Brain pericyte (primary cell): ENCODE data around the gene BRDT.
A peak's percentile ranks its signal among the peaks of the same experiment; 100 is the strongest.
"Not testable (repeated sequence)": the region's sequence is repeated elsewhere in the genome, so short reads cannot be mapped to it uniquely, and the experiment has no call there.

Experiments used
- DNase-seq: peaks from one replicate; pipeline ENCODE4 v3.0.0-alpha.2; 2012; ENCODE audit warnings: low read depth, low spot score

The BRDT gene

GRCh38 chr1:91981996-91982609 is 32.9 kb downstream of the BRDT start:
- no peak for DNase-seq

- DNase-seq: no peak
These were observed 44.1 kb downstream of the BRDT start for GRCh38 chr1:91993256-91993655.

GRCh38 chr1:91997607-91998195 is 48.5 kb downstream of the BRDT start:
- DNase-seq: peak; percentile 2

GRCh38 chr1:92004129-92004528 is 54.9 kb downstream of the BRDT start:
- DNase-seq: no peak

GRCh38 chr1:92013923-92014322 is 64.7 kb downstream of the BRDT start:
- no peak for DNase-seq

- no peak for DNase-seq
These were observed 67.6 kb downstream of the BRDT start for GRCh38 chr1:92016720-92017316.

DNA sequence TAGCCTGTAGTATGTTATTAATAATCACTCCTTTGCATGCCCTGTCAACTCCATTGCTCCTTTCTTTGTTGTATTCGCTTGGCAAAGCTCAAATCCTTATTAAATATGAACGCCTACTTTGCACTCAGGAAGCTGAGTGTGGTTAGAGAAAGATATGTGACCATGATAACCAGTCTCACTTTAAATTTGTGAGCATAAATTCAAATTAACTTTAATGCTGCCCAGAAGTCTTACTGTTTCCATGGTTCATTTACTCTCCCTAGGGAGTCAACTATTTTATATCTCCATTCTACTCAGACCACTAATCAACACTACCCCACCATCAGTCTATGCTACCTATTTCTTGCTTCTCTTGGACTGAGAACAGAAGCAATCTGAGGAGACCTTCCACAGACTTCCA is 68.5 kb downstream of the BRDT start:
- no peak for DNase-seq

- DNase-seq: not testable (repeated sequence)
These were observed 76.8 kb downstream of the BRDT start for GRCh38 chr1:92026042-92026441.

DNA sequence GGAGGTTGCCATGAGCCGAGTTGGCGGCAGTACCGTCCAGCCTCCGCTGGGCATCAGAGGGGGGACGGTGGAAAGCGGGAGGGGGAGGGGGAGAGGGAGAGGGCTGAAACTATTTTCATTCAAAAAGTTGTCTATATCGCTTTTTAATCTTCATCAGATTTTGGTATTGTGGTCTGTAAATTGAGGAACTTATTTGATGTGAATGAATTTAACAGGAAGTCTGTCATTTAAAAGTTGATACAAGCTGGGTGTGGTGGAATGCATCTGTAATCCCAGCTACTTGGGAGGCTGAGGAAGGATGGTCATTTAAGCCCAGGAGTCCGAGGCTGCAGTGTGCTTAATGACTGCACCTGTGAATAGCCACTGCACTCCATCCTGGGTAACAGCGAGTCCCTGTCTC is 77.6 kb downstream of the BRDT start:
- DNase-seq: no peak

- DNase-seq: no peak
These were observed 80.2 kb downstream of the BRDT start for GRCh38 chr1:92029241-92029922.

- no peak for DNase-seq
These were observed 81.5 kb downstream of the BRDT start for GRCh38 chr1:92030656-92031107.

- no peak for DNase-seq
These were observed 82.3 kb downstream of the BRDT start for GRCh38 chr1:92031281-92032110.

GRCh38 chr1:92037400-92037799 is 88.2 kb downstream of the BRDT start:
- no peak for DNase-seq

GRCh38 chr1:92038695-92039346 is 89.6 kb downstream of the BRDT start:
- no peak for DNase-seq

- DNase-seq: no peak
These were observed 91.8 kb downstream of the BRDT start for GRCh38 chr1:92040971-92041370.

- no peak for DNase-seq
These were observed 94.4 kb downstream of the BRDT start for GRCh38 chr1:92043621-92044020.

GRCh38 chr1:92045766-92046495 is 96.7 kb downstream of the BRDT start:
- no peak for DNase-seq

DNA sequence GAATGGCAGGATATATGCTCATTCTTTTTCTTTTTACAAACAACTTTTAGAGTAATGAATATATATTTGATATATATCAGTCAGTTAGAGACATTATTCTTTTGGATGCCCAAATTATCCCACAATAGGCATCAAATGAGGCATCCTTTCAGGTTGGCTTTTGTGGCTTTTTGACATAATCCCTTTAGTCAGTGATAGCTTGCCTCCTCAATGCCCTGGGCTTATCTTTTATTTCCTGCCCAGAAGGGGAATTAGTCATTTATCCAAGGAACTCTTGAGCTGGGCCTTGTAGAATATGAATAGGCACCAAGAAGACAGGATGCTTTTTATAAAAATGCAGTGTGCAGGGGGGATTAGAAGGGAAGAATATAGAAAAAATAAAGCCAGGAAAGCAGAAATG is 102.7 kb downstream of the BRDT start:
- no peak for DNase-seq
